GM03348 (cell line): ENCODE results near the gene METTL21C.

Experiments
- DNase-seq: peaks from one replicate; pipeline ENCODE4 v3.0.0; 2012; ENCODE audit warnings: low spot score

Gene METTL21C

DNA sequence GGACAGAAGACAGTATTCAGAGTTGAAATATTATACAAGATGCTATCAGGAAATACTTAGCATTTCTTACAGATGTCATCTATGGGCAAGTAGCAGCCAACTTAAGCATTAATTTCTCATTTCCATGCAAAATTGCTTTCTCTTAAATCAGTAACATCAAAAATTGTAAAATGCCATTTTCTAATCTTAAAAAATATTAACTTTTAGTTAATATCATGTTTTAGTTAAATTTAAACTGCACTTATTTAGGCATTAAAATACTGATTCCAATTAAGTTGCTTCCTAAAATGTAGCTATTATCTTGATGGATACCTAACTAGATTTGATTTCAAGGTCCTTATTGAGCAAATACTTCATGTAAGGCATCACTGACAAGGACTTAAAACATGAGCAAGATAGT is 27.8 kb downstream of the METTL21C start:
- no peak for DNase-seq

DNA sequence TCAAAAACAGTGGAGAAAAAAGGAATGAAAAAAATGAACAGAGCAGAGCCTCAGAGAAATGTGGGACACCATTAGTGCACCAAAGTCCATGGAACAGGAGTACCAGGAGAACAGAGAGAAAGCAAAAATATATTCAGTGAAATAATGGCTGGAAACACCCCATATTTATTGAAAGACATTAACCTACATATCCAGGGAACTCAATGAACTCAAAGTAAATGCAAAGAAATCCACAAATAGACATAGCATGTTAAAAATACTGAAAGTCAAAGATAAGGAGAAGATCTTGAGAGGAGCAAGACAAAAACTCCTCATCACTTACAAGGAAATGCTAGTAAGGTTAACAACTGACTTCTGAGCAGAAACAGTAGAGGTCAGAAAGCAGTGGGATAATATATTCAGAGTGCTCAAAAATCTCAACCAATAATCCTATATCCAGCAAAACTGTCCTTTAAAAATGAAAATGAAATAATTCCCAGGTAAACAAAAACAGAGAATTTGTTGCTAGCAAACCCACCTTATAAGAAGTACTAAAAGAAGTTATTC is 35.6 kb downstream of the METTL21C start:
- DNase-seq = no peak

DNA sequence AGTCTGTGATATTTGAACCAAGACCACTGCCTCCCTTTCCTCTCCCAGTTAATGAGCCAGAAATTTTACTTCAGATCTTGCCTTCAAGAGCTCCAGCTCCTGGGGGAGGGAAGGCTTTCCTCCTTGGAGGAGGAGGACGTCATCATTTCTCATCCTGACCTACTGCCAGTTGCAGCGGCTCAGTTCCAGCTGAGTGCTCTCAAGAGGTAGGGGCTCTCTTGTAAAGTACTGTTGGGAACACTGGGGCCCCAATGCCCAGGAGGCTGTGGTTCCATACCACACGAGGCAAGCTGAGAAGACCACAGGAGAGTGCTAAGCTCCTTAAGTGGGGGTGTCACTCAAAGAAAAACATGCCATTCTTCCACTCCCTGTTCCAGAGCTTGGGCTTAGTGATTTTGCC is 36.2 kb downstream of the METTL21C start:
- DNase-seq = no peak

DNA sequence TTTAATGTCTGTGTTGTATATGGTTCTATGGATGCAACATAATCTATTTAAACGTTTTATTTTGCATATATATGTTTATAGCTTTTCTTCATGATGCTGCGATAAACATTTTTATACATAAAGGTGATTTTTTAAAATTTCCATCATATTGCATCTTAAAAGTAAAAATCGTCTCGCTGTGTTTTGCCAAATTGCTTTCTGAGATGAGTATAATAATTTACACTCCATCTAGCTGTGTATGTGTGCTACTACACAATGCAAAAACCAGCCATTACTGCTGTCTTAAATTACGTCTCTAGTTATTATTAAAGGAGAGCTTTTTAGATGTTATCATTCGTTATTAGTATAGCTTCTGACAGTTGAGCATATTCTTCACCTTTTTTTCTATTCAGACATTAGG is 37.2 kb downstream of the METTL21C start:
- no peak for DNase-seq

DNA sequence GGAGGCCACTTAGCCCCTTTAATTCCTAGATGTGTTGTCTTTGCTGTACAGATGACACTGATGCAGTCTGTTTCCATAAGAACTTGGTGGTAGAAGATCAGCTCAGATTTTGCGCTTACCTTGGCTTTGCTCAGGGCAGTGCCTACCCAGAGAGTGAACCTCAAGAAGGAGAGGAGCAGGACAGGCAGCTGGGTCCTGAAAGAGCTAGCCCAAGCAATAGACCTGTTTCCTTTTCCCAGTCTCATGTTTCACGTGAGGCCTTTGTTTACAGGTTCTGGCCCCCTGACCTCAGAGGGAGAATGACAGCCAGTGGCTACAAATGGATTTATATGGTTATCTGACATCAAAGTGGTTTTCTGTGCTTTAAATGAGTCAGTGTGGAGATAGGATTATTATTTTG is 40.1 kb downstream of the METTL21C start:
- no peak for DNase-seq

DNA sequence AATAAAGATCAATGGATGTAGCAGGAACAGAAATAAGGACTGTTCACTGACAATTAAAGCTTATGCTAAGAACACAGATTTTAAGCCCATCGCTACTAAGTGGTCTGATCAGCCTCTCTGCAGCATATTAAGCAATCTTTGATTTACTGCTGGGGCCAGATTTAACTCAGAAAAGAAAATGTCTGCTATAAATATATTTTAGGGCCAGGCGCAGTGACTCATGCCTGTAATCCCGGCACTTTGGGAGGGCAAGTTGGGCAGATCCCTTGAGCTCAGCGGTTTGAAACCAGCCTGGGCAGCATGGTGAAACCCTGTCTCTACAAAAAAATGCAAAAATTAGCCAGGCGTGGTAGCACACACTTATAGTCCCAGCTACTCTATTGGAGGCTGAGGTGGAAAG is 43.0 kb downstream of the METTL21C start:
- peak; percentile 10 for DNase-seq

DNA sequence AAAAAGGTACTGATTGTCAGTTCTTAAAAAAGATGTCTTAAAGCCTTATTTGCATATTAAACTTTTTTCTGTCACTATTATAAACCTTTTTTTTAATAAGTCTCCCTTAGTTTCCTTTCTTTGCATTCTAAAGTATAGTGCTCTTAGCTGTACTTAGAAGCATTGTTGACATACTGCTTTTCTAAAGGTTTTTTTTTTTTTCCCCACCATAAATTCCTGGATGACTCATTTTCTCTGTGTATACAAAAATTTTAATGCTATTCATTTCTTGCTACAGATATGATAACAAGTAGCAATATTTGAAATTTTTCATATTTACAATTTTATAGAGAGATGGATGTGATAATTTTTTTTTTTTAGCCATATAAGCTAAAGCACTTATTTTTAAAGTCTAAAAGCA is 43.5 kb downstream of the METTL21C start:
- peak; percentile 23 for DNase-seq

DNA sequence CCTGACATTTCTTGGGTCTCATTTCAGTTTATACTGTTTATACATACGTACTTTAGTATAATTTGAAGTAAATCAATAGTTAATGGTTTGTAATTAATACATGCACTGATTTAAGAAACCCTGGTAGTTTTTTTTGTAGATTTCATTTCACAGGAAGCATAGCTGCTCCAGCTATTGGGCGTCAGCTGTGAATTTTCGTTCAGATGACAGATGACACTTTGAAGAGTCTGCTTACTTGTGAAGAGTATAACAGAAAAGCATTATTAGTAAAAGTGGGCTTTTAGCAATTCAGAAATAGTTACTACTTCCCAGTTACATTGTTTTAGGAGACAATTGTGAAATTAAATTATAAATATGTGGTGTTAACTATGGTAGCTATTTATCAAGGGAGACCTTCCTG is 44.4 kb downstream of the METTL21C start:
- DNase-seq = no peak

DNA sequence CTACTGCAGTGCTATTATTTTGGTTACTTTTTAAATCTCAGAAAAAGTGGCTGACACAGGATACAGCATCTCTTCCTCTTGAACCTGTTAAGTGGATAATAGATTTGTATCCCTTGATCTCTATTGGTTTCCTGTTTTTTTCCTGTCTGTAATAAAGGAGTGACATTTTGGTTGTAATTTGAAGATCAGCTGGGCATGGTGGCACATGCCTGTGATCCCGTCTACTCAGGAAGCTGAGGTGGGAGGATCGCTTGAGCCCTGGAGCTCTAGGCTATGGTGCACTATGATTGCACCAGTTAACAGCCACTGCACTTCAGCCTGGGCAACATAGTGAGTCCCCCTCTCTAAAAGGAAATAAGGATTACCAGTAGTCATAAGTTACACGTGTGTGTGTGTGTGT is 46.8 kb downstream of the METTL21C start:
- DNase-seq = no peak

DNA sequence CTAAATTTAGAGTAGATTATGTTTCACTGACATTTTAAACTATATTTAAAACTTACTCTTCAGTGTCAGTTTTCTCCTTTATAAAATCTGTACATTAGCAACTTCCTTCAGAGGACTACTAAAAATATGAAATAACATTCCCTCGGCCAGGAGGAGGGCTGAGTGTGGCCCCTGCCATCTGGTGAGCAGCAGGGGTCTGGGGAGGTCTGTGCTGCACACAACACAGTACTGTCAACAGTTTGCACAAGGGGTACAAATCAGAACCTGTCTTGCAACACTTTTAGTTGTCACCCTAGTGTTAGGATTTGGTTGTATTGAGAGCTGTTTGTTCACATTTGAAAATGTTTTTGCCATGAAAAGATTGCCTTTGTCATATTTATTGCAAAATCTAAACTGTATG is 49.1 kb downstream of the METTL21C start:
- no peak for DNase-seq

DNA sequence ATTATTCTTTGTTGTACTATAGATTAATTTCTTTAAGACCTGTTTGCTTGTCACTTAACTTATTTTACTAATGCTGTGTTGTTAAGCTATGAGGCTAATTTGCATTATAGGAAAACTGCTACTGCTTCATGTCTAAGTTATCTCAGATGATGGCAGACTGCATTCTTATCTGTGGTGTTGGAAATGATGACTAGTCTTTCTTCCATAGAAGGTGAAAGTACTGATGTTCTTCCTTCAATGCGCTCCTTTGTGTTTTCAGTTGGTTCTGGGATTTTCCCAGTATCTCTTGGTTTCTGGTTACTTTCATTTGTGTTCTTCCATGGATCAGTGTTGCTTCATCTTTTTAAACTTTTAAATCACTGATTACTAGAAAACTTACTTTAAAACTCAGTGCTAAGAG is 51.2 kb downstream of the METTL21C start:
- no peak for DNase-seq

DNA sequence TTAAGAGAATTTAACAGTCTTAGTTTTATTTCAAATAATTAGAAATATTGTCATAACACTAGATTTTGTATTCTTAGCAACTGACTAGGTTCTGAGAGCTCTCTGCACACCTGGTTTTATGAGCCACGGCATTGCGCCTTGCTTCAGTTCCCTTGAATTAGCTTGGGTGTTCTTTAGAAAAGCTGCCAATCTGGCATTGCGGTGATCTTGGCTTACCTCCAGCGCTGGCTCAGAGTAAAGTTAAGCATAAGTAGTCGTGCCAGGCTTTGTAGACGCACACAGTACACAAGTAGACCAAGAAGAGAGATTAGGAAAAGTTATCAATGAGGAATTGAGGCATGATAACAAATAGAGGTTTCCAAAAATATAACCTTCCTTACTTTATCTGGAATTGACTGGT is 52.4 kb downstream of the METTL21C start:
- no peak for DNase-seq

DNA sequence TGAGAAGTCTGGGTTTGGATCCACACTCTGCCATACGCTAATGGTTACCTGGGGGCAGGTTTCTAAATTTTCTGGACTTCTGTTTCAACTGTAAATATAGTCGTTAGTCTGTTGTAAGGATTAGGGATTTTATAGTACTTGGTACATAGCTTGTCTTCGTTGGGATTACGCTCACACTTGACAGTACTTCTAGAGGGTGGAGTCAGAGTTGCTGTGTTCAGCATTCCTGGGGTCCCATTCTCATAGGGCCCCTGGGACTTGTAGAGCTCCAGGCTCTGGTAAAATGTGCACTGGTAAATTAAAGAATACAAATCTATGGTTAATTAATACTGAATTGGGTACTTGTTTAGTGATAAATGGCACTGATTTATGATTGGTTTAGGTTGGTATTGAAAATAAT is 52.8 kb downstream of the METTL21C start:
- no peak for DNase-seq

DNA sequence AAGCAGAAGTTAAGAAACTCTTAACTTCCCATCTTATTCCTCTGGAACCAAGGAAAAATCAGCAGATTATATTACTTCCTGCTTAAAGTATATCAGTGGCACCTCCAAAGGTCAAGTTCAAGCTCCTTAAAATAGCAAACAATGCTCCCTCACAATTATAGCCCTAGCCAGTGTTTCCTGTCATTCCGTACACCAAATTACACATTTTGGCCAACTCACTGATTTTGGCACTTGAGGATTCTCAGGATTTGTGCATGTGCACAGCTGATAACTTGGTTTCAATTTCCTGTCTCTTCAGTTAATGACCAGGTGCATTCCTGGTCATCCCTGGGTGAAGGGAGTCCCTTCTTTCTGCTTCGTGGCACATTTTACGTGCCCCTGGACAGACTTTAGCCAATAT is 56.1 kb downstream of the METTL21C start:
- DNase-seq = no peak
